ENCODE data around the gene CCDC188. TPM values are rescaled to one million over a fixed set of nuclear protein-coding genes. Genes with fewer than 3 reads are reported as not detected.

Gene CCDC188
- polyA plus RNA-seq, 10 donors: 0.79 to 2.3 (median 1.2) TPM

DNA sequence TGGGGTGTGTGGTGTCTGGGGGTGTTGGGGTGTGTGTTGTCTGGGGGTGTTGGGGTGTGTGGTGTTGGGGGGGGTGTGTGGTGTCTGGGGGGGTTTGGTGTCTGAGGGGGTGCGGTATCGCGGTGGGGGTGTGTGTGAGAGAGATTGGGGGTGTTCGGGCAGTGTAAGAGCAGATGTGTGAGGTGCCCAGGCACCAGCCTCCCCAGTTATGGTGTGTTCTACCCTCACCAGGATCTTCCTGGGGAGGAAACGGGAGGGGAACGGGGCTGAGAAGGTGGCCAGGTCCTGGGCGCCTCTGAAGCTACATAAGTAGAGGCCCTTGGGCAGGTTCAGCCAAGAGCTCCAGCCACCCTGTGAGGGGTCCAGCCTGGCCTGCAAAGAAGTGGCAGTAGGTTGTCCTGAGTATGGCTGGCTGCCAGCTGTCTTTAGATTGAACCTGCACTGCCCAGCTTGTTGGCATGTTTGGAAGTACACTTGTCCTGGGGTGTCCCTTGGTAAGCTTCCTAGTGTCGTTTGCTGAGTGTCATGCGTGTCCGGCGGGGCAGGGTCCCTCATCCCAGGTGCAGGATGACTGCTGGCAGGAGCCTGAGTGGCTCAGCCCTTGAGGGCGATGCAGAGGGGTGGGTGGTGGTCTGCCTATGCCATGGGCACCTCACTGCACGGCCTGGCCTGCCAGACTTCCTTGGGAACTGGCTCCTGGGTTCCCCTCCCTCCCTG is 27.3 kb downstream of the CCDC188 start:
- DNase-seq: no peak

DNA sequence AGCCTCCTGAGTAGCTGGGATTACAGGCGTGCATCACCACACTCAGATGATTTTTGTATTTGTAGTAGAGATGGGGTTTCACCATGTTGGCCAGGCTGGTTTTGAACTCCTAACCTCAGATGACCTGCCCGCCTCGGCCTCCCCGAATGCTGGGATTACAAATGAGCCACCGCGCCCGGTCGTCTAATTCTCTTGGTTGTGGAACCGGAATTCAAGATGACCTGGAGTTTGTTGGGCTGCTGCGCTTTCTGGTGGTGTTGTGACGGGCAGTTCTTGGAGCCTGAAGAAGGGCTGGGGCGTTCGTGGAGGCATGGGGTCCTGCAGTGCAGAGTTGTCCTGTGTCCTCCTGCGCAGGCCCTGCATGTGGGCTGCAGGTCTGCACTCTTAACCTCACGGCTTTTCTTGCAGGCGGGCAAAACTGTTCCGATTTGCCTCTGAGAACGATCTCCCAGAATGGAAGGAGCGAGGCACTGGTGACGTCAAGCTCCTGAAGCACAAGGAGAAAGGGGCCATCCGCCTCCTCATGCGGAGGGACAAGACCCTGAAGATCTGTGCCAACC is 28.9 kb downstream of the CCDC188 start:
- DNase-seq: no peak

DNA sequence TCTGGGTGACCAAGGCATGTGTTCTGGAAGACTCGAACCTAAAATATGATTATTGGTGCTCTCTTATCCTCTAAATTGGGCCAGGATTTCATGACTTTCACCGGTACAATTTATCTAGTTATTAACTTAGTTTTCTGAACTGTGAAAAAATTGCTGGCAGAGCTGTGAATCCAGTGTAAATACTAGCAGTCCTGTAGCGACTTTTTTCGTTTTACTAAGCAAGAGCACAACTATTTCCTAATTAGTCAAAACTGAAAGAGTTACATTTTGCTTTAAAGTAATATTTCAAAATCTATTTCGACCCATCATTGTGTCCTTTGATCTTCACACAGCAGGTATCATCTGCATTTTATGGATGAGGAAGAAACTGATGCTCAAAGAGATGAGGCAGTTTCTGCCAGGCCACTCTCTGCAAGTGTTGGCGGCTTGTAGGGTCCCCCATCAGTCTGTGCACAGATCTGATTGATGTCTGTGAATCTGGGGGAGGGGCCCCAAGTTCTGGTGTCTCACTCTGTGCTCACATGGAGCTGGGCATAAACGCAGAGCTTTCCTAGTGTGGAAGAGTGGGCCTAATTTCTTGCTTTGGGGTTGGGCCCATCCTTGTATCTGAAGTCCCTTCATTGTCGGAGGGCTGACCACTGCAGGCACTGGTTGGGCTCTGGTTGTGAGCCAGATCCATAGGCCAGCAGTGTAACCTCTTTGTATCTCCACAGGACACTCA is 32.4 kb downstream of the CCDC188 start:
- no peak for DNase-seq

DNA sequence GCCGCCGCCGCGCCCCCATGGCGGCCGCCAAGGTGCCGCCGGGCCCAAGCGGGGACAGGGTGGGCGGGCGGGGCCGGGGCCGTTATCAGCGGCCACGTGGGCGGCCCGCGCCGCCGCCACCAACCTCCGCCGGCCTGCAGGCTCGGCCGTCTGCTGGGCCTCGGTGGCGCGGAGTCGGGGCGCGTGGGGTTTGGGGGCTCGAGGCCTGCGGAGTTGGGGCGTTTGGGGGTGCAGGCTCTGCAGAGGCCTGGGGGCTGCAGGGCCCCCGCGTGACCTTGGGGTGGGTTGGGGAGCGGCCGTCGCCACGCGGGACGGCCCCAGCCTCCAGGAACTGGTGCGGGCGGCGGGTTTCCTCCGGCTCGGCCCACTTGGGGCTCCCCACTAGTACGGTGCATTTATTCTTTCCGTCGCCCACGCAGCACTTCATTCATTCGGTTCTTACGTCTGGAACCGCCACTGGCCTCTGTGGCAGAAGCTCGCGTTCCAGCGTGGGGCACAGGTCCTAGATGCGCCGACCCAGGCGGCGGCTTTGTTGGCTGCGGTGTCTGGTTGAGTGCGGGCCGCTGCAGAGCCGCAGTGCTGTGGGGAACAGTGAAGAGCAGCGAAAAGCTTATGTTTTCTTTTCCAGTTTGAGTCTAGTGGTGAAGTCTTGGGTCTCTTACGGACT is 33.1 kb downstream of the CCDC188 start:
- no peak for DNase-seq

DNA sequence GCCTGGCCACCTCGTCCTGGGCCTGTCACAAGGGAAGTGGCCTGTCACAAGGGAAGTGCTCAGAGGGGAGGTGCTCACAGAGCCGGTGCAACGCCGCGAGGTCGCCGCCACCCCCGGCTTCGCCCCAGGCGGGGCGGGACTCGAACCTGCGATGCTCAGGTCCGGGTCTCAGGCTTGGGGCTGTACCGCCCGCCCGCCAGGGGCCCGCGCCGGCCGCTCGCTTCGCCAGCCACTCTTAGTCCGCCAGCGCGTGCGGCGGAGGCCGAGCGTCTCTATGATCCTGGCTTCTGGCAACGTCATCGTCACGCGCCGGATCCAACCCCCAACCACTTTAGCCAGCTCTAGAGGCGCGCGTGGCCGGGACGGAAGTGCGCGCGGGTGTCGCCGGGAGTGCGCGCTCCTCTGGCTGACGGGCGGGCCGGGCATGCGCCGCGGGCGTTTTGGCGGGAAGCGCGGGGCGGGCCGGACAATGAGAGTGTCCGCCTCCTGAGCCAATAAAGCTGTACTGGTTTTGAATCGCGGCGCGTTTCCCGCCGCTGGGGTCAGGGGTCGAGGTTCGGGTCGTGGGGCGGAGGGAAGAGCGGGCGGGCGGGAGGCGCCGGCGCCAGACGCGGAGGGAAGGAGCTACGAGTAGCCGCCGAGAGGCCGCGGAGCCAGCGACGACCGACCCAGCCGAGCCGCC is 33.8 kb downstream of the CCDC188 start, which contains the start of gene TRMT2A:
Gene TRMT2A, minus strand, starts transcription at position 276 of the 682 bp plus-strand sequence. CDS start 320 bp downstream, outside the sequence.
- DNase-seq: peak; percentile 99

DNA sequence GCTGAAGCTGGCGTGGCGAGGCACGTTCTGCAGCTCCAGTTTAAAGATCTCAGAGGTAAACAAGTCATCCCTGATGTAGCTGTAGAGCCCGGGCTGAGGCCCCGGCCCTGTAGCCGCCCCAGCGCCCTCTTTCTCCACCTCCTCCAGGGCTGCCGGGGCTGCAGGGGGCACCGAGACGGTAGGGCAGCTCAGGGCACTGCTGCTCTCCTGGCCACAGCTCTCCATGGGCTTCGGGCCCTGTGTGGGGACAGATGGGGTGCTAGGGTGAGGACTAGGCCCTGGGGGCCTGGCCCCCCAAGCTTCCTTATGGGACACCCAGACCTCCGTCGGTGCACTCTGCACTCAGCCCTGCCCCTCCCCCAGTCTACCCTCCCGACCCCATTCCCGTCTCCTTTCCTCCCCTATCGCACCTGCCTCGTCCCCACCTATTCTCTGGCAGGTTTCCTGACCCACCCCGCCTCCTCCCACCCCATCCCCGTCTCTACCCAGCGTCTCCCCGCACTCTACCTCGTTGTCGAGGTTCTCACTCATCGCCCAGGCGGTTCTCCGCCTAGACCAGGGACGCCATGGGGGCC is 34.4 kb downstream of the CCDC188 start:
- no peak for DNase-seq

DNA sequence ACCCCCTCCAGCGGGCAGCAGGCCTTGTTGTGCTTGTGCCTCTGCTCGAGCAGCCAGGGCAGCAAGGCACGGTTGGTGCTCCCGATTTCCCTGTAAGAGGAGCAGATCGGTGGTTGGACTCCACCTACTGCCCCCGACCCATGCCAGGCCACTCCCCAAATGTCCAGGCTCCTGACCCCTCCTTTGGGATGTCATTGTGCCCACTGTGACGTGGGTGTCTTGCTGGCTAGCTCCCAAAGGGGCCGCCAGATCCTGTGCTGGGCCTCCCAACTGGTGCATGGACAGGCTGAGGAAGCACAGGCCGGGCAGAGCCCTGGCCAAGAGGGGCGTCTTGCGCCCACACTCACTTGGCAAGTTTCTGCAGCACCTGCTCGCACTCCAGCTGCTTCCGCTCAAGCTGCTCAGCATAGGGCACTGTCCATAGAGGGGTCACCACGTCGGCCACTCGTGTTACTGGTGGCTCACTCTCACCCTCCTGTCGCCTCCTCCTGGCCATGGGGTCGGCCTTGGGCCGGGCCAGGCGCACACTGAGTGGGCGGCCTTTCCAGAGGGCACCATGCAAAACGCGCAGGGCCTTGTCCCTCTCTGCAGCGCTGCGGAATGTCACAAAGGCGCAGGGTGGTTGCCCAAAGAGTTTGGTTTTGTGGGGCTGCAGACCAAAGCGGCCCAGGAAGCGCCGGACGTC is 35.0 kb downstream of the CCDC188 start, which contains the start of gene RANBP1:
Gene RANBP1, plus strand, starts transcription at position 414 of the 685 bp plus-strand sequence. Its CDS starts 81 bp downstream, at position 495.
- peak in 2 of 3 donors; percentile 56 for DNase-seq

DNA sequence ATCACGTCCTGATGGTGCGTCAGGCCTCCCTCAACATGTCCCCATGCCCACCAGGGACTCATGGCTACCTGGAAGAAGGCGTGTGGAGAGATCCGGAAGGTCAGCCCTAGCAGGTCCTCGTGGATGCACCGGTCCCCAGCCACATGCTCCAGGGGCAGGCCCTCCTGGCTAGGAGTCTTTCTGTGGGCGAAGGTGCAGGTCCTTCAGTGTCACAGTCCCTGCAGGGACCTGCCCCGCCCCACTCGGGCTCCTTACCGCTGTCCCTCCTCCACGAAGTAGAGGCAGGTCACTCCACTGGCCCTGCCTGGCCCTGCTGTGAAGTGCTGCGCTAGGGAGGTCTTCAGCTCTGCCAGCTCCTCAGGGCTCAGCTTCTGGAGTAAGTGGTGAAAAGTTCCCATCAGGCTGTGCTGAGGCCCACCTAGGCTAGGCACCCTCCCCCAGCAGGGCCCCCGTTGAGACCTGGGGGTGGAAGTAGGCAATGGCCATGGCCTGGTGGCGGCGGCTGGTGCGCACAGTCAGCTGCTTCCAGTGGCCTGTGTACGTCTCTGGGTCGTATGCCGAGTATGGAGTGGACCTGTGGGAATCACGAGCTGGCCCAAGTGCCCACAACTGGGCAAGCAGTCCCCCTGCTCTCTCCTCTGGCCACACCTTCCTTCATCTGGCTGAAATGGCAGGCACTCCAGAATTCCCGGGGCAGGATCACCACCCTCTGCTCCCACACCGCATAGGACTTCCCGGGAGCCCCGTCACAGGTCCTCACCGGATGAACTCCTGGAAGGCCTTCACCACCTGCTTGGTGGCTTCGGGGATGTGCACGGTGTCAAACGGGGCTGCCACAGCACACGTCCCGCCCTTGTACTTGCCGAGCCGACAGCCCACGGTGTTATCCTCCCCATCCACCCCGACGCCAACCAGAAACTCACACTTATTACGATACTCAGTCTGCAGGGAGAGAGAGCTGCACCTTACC is 36.1 kb downstream of the CCDC188 start:
- DNase-seq: no peak

DNA sequence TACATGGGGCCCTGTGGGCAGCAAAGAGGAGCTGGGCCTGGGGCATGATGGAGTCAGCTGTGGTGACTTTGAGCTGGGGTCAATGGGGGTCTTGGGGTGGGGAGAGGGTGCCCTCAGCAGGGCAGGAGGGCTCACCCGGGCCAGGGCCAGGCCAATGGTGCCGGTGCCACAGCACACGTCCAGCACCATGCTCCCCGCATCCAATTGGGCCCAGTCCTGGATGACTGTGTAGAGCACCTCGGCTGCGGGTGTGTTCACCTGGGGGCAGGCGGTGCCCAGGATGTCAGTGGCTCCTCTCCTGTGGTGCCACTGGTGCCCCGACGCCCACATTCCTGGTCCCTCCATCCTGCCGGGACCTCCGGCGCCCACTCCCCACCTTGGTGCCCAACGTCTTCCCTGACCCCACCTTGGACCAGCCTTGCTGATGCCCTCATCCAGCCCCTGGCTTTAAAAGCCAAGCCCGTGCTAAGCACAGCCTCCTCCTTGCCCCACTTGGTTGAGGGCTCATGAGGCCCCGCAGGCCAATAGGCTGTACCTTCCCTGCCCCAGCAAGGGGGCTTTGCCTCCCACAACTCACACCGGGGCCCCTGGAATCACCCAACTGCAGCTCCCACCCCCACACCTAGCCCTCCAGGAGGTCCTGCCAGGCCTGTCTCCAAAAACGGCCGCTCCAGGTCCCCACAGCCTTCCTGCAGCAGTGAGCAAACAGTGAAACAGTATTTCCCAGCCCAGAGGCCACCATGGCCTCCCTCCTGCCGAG is 37.1 kb downstream of the CCDC188 start:
- no peak for DNase-seq

DNA sequence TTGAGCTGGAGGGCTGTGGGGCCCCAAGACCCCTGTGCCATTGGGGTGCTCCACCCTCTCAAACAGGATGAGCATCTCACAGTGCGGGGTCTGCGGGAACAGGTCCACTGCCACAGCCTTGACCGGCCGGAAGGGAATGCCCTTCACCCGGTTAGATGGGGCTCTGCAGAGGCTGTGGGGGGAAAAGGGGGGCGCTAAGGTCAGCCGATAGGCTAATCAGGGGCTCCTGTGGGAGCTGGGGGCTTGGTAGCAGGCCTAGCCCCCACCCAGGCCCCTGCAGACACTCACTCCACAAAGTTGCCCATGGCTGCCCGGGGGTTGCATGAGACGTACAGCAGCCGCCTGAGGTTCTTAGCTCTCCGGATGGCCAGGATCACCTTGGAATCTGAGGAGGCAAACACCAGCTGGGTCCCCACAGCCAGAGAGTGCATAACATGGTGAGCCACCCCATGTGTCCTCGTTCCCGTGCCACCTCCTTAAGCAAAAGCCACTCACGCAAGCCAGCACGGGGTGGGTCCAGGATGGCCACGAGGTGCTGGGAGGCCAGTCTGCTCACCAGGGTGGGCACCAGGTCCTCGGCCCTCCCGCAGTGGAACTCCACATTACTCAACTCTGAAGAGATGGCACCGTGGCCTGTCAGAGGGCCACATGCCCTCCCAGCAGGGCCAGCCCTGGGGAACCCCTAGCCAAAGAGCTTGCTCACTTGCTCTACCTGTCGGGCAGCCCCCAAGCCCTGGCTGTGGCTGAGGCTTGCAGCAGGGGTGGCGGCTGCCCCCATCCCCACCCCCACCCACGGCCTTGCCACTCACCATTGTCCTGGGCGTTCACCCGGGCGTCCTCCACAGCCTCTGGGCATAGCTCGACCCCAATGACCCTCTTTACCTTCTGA is 38.0 kb downstream of the CCDC188 start:
- no peak for DNase-seq

DNA sequence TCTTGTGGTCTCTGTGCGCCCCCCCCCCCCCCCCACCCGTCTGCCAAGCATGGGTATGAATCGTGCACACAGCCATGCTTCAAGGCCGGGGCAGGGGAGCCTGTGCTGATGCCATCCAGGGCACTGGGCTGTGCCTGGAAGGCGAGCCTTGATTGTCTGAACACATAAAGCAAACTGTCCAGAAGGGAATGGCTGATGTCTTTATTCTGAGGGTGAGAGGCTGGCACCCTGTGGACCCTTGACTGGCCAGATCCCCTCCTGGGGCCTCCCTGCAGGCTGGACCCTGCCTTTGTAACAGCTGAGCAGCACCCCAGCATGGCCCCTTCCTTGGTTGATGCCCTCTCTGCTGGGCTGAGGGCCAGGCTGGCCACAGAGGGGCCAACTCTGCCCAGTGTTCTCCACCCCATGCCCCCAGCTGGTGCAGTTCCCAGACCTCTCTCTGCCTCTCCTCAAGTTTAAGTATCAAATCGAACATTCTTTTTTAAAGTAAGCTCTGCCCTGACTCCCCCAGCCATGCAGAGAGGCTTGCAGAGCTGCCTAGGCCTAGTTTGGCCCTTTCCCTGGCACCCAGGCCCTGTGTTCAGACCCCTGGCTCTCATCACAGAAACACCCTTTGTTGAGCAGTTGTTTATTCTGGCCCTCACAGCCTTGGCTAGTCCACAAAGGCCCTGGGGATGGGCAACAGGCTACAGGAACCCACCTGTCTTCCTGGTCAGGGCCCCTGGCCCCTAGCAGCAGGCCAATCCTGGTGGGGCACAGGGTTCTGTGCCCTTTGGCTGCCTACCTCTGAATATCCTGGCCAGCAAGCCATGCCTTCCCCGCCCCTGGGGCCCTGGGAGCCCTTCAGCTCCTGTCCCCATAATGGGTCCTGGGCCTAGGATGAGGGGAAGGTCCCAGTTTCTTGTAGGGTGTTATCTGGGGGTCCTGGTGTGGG is 38.9 kb downstream of the CCDC188 start:
- no peak for DNase-seq

DNA sequence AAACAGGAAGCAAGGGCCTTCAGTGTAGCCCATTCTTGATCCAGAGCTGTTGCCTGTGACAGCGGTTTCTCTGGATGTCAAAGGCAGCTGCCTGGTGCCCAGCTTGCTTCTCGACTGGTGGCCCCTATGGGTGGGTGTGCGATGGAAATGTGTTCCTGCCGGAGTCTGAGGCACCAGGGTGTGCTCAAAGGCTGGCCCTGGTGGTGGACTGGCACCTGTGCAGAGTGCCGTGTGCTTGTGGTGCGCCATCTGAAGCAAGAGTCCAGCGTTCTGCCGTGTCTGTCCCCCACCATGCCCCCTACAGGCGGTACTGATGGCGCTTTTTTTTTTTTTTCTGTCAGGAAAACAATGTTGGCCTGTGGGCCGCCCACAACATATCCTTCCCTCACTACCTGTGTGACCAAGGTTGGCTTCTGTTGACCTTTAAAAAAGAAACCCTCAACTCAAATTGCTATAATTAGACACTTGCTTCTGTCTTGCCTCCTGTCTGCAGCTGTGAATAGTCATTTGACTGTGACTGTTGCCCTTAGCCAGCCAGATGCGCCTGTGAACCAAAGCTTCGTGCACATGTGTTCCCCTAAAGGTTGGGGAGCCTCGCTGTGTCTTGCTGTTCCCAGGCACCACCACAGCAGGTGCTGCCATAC is 39.7 kb downstream of the CCDC188 start:
- DNase-seq: no peak

DNA sequence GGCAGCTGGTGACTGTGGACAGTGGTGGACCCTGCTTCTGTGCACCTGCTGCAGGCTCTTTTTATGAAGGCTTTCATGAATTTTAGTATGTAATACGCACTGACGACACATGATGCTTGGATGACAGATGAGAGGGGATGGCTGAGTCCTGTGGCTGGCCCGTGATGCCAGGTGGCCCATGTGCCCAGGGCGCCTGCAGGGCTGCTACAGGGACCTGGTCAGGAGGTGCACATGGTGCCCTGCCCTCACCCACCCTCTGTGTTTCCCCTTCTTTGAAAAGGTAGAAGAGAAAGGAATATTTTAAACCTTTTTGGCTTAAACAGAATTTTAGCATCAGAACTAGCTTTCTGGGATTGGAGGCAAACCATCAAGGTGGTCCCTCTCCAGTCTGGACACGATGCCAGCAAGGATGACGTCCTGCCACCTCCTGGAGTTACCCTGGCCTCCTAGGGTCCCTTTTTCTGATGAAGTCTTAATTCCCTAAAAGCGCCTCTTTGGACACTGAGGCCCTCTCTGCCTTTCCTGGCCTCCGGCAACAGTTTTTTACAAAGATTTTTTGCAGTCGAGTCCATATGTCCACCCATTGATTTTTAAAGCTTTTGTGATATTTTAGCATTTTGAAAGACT is 40.4 kb downstream of the CCDC188 start:
- DNase-seq: no peak

DNA sequence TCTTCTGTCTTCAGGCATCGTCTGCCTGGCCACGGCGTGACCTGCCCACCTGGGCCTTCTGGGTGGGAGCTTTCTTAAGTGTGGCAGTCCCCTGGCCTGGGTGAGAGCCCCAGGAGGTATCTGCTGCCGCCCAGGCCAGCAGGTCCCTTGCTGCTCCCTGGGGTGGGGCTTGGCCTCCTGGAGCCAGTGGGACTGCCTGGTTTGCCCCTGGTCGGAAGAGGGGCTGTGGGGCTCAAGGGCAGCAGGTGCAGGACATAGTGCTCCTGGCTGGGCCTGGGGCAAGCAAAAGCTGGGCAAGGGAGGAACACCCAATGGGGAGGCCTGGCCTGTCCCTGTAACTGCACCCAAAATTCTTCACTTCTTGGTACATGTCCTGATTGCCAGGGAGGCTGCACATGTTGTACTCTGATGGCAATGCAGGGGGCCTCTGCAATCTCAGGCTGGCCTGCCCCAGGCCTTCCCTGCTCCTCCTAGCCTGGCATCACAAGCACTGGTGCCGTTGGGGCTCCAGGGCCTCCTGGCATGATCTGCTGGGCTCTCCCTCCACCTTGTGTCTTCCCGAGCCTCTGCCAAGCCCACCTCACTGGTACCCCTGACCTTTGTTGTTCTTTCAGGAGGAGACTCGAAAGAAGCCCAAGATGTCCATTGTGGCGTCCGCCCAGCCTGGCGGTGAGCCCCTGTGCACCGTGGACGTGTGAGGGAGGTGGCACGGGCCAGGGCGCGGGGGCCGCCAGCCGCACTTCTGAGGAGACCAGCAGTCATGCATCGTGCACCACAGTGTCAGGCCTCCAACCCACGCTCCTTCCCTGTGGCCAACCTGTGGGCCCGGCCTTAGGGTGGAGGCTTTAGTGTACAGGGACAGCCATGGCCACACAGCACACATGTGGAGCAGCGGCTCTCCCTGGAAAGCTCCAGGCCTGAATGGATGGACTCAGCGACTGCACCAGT is 41.2 kb downstream of the CCDC188 start:
- DNase-seq: no peak
